Endothelial cell of umbilical vein (primary cell): ENCODE data around the gene GPLD1. TPM values are rescaled to one million over a fixed set of nuclear protein-coding genes. Genes with fewer than 3 reads are reported as not detected.

Experiments used
- BruUV-seq: library from RNA; stranded (reverse); fragments of 400-500 nt; replicated peaks from 2 replicates; lab custom pipeline; 2021; lab: Mats Ljungman, UMichigan
- CTCF ChIA-PET: fragments of 300-600, 350-600 bp; sonication (Branson Sonifier 250); formaldehyde crosslinking; loops from one replicate; lab custom pipeline; 2021; ENCODE audit warnings: antibody characterized with exemption, inconsistent platforms; lab: Charles Lee
- POLR2A ChIA-PET: fragments of 300-600, 350-600 bp; sonication (Branson Sonifier 250); formaldehyde crosslinking; loops from one replicate; lab custom pipeline; 2021; ENCODE audit warnings: antibody characterized with exemption, inconsistent platforms; lab: Charles Lee
- DNase-seq: peaks from one replicate; pipeline ENCODE4 v3.0.0-alpha.2; 2011; ENCODE audit warnings: low read depth, low spot score
- FAIRE-seq: peaks from 2 replicates; lab custom pipeline; 2011; peaks lifted over from hg19 to GRCh38; lab: Jason Lieb, UNC
- H2AFZ ChIP-seq: 2 replicates; pipeline ENCODE4 v1.6.0; 2012; ENCODE audit warnings: low read depth, low read length, control low read depth, inconsistent platforms
- H3K27ac ChIP-seq: 2 replicates; pipeline ENCODE4 v1.5.1; 2011; ENCODE audit warnings: low read depth, mild to moderate bottlenecking, control low read depth, low read length, moderate library complexity; ENCODE audit not compliant: insufficient read depth
- H3K27me3 ChIP-seq, 2 experiments: 2 replicates each; pipeline versions ENCODE4 v1.6.0 to v1.6.1; 2011; ENCODE audit warnings: low read length in 2 of 2, mixed read lengths in 1 of 2; ENCODE audit not compliant: control insufficient read depth in 2 of 2, insufficient read depth in 2 of 2
- H3K36me3 ChIP-seq, 2 experiments: 2 replicates in 1 of 2; 3 replicates in 1 of 2; pipeline ENCODE4 v1.5.1; 2011; ENCODE audit warnings: low read length in 2 of 2, mild to moderate bottlenecking in 1 of 2, moderate library complexity in 1 of 2; ENCODE audit not compliant: control insufficient read depth in 2 of 2, insufficient read depth in 2 of 2; ENCODE audit errors: extremely low read depth in 1 of 2
- H3K4me1 ChIP-seq: 3 replicates; pipeline ENCODE4 v1.5.1; 2011; ENCODE audit warnings: mild to moderate bottlenecking, low read length; ENCODE audit not compliant: control insufficient read depth, insufficient read depth; ENCODE audit errors: extremely low read depth
- H3K4me2 ChIP-seq: 2 replicates; pipeline ENCODE4 v1.6.1; 2011; ENCODE audit warnings: low read length, control low read depth, mixed read lengths; ENCODE audit not compliant: insufficient read depth
- H3K4me3 ChIP-seq, 3 experiments: fragments of 200-600 bp in 1 of 3; sonication (generic), shearing (Covaris generic) in 1 of 3; replicated peaks in 1 of 3; 2 replicates each; pipeline ENCODE4 v1.5.1; 2011 to 2016; ENCODE audit warnings: control low read depth in 3 of 3, low read length in 3 of 3, mild to moderate bottlenecking in 2 of 3, inconsistent platforms in 1 of 3, low read depth in 1 of 3, moderate library complexity in 1 of 3; ENCODE audit not compliant: insufficient read depth in 1 of 3
- H3K79me2 ChIP-seq: 2 replicates; pipeline ENCODE4 v1.6.0; 2012; ENCODE audit warnings: low read length, inconsistent platforms; ENCODE audit not compliant: control insufficient read depth, insufficient read depth
- H3K9ac ChIP-seq: replicated peaks from 2 replicates; pipeline ENCODE3; 2011; ENCODE audit warnings: low read length, control low read depth; ENCODE audit not compliant: insufficient read depth; ENCODE audit errors: extremely low read depth
- H3K9me1 ChIP-seq: replicated peaks from 3 replicates; pipeline ENCODE4 v1.6.0; 2011; ENCODE audit warnings: mild to moderate bottlenecking, low read length; ENCODE audit not compliant: control insufficient read depth, insufficient read depth; ENCODE audit errors: extremely low read depth
- H3K9me3 ChIP-seq: replicated peaks from 2 replicates; pipeline ENCODE4 v1.5.1; 2012; ENCODE audit warnings: low read length, inconsistent platforms; ENCODE audit not compliant: control insufficient read depth, insufficient read depth
- H4K20me1 ChIP-seq: replicated peaks from 2 replicates; pipeline ENCODE3; 2011; ENCODE audit warnings: mild to moderate bottlenecking, low read length; ENCODE audit not compliant: control insufficient read depth, insufficient read depth; ENCODE audit errors: extremely low read depth
- EZH2 ChIP-seq: IDR thresholded peaks from 2 replicates; pipeline ENCODE4 v1.6.1; 2012; ENCODE audit warnings: borderline replicate concordance, low read depth, mild to moderate bottlenecking, moderate library complexity, low read length, inconsistent platforms; ENCODE audit not compliant: severe bottlenecking
- FOS ChIP-seq: IDR thresholded peaks from 2 replicates; pipeline ENCODE4 v1.6.1; 2011; ENCODE audit warnings: mild to moderate bottlenecking, low read length, moderate library complexity, borderline replicate concordance; ENCODE audit not compliant: insufficient read depth
- GATA2 ChIP-seq: IDR thresholded peaks from 2 replicates; pipeline ENCODE4 v1.7.0; 2011; ENCODE audit warnings: low read depth, mild to moderate bottlenecking, moderate library complexity, mixed read lengths, low read length; ENCODE audit not compliant: insufficient read length, insufficient read depth
- JUN ChIP-seq: IDR thresholded peaks from 2 replicates; pipeline ENCODE4 v1.6.1; 2011; ENCODE audit warnings: borderline replicate concordance, low read depth; ENCODE audit not compliant: insufficient read length, insufficient read depth
- MAX ChIP-seq: IDR thresholded peaks from 2 replicates; pipeline ENCODE4 v1.6.1; 2011; ENCODE audit not compliant: insufficient read depth, insufficient read length
- MYC ChIP-seq: IDR thresholded peaks from one replicate; pipeline ENCODE4 v1.6.1; 2011; ENCODE audit warnings: mild to moderate bottlenecking, low read depth, low read length
- POLR2A ChIP-seq: IDR thresholded peaks from 2 replicates; pipeline ENCODE4 v1.6.1; 2012; ENCODE audit warnings: low read depth, mild to moderate bottlenecking, control low read depth, low read length
- dilution Hi-C: fragments of 300-500 bp; cut with MboI; formaldehyde crosslinking; loops from one replicate; pipeline ENCODE4 v1.15.0; 2019; ENCODE audit warnings: low sequenced_read_pairs; ENCODE audit not compliant: extremely low pct_ligation_motif_present
- intact Hi-C: fragments of 100-400 bp; cut with micrococcal nuclease; formaldehyde crosslinking; loops from one replicate; pipeline ENCODE4 v1.10.0; 2022
- polyA plus RNA-seq, 4 experiments: library from polyadenylated mRNA; depleted of rRNA in 3 of 4; stranded (reverse) in 3 of 4; unstranded in 1 of 4; fragments of >200 nt; gene quantifications; 2 replicates each; pipeline versions ENCODE4 v1.2.1 to v1.2.3, GENCODE V29; 2011 to 2012; ENCODE audit warnings: missing spikeins in 1 of 4
- total RNA-seq: library from RNA; stranded (reverse); gene quantifications from 2 replicates; pipeline ENCODE4 v1.2.3, GENCODE V29; 2021
- TF ChIP-seq, protein P1 (sequence below), 2 donors: IDR thresholded peaks; 1 replicate in 1 of 2; 2 replicates in 1 of 2; pipeline ENCODE4 v1.5.1; 2011; ENCODE audit warnings: low read length in 2 of 2, mild to moderate bottlenecking in 2 of 2, moderate library complexity in 2 of 2, control low read depth in 1 of 2, inconsistent platforms in 1 of 2, low read depth in 1 of 2; ENCODE audit not compliant: insufficient read depth in 1 of 2; ENCODE audit errors: extremely low read depth in 1 of 2

The GPLD1 gene
- total and polyA plus RNA-seq, 2 donors (not counting 3 experiments of a cell fraction or from before 2014, with no cell fraction given): 0.03 to 0.53 TPM

DNA sequence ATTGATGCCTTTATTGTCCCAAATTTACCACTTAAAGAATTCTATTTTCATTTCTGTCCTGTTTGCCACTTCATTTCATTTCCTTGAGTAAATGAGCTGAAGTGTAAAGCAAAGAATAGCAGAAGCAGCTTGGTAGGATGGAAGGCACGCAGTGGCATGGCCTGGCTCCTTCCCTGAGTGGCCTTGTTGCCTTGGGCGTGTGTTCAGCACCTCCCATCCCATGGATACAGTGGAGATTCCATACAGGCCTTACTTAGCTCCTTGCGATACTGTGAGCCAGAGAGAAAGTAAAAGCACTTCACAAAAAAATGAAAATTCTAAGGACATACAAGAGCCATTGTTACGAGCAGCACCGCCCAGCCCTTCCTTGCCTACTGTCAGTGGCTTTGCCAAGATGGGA lies 45.0 kb upstream of the GPLD1 start:
- CTCF ChIA-PET: no interaction called here
- TF ChIP-seq, protein P1, sequence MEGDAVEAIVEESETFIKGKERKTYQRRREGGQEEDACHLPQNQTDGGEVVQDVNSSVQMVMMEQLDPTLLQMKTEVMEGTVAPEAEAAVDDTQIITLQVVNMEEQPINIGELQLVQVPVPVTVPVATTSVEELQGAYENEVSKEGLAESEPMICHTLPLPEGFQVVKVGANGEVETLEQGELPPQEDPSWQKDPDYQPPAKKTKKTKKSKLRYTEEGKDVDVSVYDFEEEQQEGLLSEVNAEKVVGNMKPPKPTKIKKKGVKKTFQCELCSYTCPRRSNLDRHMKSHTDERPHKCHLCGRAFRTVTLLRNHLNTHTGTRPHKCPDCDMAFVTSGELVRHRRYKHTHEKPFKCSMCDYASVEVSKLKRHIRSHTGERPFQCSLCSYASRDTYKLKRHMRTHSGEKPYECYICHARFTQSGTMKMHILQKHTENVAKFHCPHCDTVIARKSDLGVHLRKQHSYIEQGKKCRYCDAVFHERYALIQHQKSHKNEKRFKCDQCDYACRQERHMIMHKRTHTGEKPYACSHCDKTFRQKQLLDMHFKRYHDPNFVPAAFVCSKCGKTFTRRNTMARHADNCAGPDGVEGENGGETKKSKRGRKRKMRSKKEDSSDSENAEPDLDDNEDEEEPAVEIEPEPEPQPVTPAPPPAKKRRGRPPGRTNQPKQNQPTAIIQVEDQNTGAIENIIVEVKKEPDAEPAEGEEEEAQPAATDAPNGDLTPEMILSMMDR (IDR thresholded peaks at IDR 0.05; ENCODE audit: extremely low read depth in 1 of 2, insufficient read depth in 1 of 2, low read depth in 1 of 2, low read length in 2 of 2): no peak
- TF ChIP-seq EZH2 (no peak), FOS (no peak), GATA2 (no peak), JUN (no peak), MAX (no peak), POLR2A (no peak), MYC (no peak)

More for the DNA sequence above, 45.0 kb upstream of the GPLD1 start:
- Histone ChIP-seq H3K36me3 (no peaks in the 10 kb centered on the region), H3K9me3 (no peaks in the 10 kb centered on the region), H3K4me2 (no peak overlapping the region), H3K27me3 (no peaks in the 10 kb centered on the region), H4K20me1 (no peaks in the 10 kb centered on the region), H3K27ac (no peak overlapping the region), H3K79me2 (no peaks in the 10 kb centered on the region), H3K4me3 (no peak overlapping the region), H3K4me1 (no peaks in the 10 kb centered on the region), H3K9ac (no peak overlapping the region), H3K9me1 (no peaks in the 10 kb centered on the region), H2AFZ (no peak overlapping the region)
- no TSS peak for BruUV-seq
- no peak for DNase-seq
- dilution Hi-C loops: no loop called here
- intact Hi-C loops: no loop called here
- POLR2A ChIA-PET: no interaction called here
- FAIRE-seq: no peak
